Measurements from ENCODE around the gene WNT6.
A peak's percentile ranks its signal among the peaks of the same experiment; 100 is the strongest.

WNT6 gene

GRCh38 chr2:218877331-218877730 lies 17.7 kb downstream of the WNT6 start:
- Mint-ChIP-seq H3K4me1 (peaks cover 42% of the 10 kb centered on the region), H3K27ac (no peak overlapping the region), H3K4me3 (peak overlapping the region in 1 of 3 experiments; percentile 41), H3K27me3 (ENCODE audit: low read depth) (peaks cover 91% of the 10 kb centered on the region), H3K36me3 (ENCODE audit: low read depth) (no peaks in the 10 kb centered on the region), H3K9me3 (no peaks in the 10 kb centered on the region)
- TF ChIP-seq CTCF (IDR thresholded peaks at IDR 0.05; ENCODE audit: unreplicated experiment in 3 of 3): no peak

GRCh38 chr2:218877891-218878290 lies 18.3 kb downstream of the WNT6 start:
- H3K27me3 Mint-ChIP-seq (ENCODE audit: low read depth): peaks cover 91% of the 10 kb centered on the region
- H3K27ac Mint-ChIP-seq: no peak overlapping the region
- H3K9me3 Mint-ChIP-seq: no peaks in the 10 kb centered on the region
- H3K4me1 Mint-ChIP-seq: peaks cover 48% of the 10 kb centered on the region
- TF ChIP-seq CTCF (IDR thresholded peaks at IDR 0.05; ENCODE audit: unreplicated experiment in 3 of 3): no peak
- H3K36me3 Mint-ChIP-seq (ENCODE audit: low read depth): no peaks in the 10 kb centered on the region
- no peak overlapping the region for H3K4me3 Mint-ChIP-seq

GRCh38 chr2:218878486-218878885 lies 18.9 kb downstream of the WNT6 start:
- Mint-ChIP-seq H3K36me3 (ENCODE audit: low read depth) (no peaks in the 10 kb centered on the region), H3K27ac (no peak overlapping the region), H3K4me1 (peaks cover 52% of the 10 kb centered on the region), H3K27me3 (ENCODE audit: low read depth) (peaks cover 90% of the 10 kb centered on the region), H3K4me3 (no peak overlapping the region), H3K9me3 (no peaks in the 10 kb centered on the region)
- TF ChIP-seq CTCF (IDR thresholded peaks at IDR 0.05; ENCODE audit: unreplicated experiment in 3 of 3): no peak

- H3K36me3 Mint-ChIP-seq (ENCODE audit: low read depth): no peaks in the 10 kb centered on the region
- peak overlapping the region; percentile 51 to 75 (median 72) for H3K4me3 Mint-ChIP-seq
- peaks cover 88% of the 10 kb centered on the region for H3K27me3 Mint-ChIP-seq (ENCODE audit: low read depth)
- no peak for TF ChIP-seq CTCF (IDR thresholded peaks at IDR 0.05; ENCODE audit: unreplicated experiment in 3 of 3)
- H3K9me3 Mint-ChIP-seq: no peaks in the 10 kb centered on the region
- peak overlapping the region in 1 of 3 experiments; percentile 36 for H3K27ac Mint-ChIP-seq
- peaks cover 52% of the 10 kb centered on the region for H3K4me1 Mint-ChIP-seq
These were observed 19.5 kb downstream of the WNT6 start for GRCh38 chr2:218878926-218879761.

GRCh38 chr2:218879776-218880101 lies 20.1 kb downstream of the WNT6 start:
- TF ChIP-seq CTCF (IDR thresholded peaks at IDR 0.05; ENCODE audit: unreplicated experiment in 3 of 3): no peak
- no peak overlapping the region for H3K27ac Mint-ChIP-seq
- H3K4me1 Mint-ChIP-seq: peaks cover 54% of the 10 kb centered on the region
- peak overlapping the region; percentile 51 to 75 (median 72) for H3K4me3 Mint-ChIP-seq
- H3K9me3 Mint-ChIP-seq: no peaks in the 10 kb centered on the region
- H3K27me3 Mint-ChIP-seq (ENCODE audit: low read depth): peaks cover 88% of the 10 kb centered on the region
- no peaks in the 10 kb centered on the region for H3K36me3 Mint-ChIP-seq (ENCODE audit: low read depth)
